G401.6 (cell line): ENCODE data around the gene NDST4.

Experiments used
- FAIRE-seq: peaks from 2 replicates; lab custom pipeline; 2012; peaks lifted over from hg19 to GRCh38; lab: Jason Lieb, UNC

Gene NDST4

GRCh38 chr4:114900934-114901333 is 212.5 kb downstream of the NDST4 start:
- no peak for FAIRE-seq

DNA sequence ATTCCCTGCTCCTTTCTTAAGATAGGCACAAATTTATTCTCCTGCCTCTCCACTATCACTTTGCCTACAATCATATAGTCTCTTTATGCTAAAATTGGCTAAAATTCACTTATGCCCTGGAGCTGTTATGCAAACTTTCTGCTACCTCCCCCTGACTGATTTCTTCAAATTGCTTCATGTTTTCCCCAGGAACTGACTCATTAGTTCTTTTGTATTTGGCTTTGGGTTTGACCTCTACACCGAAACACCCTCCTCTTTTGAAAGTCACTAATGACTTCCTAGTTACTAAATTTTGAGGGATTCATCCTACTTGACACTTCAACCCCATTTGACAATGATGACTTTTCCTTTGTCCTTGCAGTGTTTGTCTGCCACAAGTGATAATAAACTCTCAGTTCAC is 222.6 kb downstream of the NDST4 start:
- no peak for FAIRE-seq

DNA sequence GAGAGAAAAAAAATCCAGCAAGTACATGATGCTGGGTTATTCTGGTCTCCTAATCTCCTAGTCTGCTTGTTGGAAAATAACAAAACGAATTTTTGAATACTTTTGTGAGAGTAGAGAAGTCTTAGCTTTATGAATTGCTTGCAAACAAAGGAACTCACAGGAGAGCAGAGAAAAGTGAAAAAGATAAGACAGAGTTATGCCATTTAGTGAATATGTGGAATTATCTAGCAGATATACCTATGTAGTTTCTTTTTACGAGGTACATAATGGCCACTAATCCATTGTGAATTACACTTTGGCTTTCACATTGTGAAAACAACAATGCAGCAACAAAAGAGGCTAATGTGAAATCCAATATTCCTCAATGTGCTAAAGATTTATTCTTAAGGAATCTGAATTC is 226.7 kb downstream of the NDST4 start:
- FAIRE-seq, result no peak

DNA sequence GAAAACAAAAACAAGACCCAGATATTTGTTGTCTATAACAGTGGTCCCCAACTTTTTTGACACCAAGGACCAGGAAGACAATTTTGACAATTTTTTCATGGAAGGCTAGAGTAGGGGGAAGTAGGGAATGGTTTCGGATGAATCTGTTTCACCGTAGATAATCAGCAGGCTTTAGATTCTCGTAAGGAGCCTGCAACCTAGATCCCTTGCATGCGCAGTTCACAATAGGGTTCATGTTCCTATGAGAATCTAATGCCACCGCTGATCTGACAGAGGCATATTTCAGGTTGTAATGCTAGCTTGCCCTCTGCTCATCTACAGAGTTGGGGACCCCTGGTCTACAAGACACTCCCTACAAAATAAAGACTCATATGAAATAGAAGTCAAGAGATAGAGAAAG is 229.8 kb downstream of the NDST4 start:
- no peak for FAIRE-seq

- no peak for FAIRE-seq
Observed at GRCh38 chr4:114879916-114880669, 233.3 kb downstream of the NDST4 start.

GRCh38 chr4:114875630-114876029 is 237.8 kb downstream of the NDST4 start:
- no peak for FAIRE-seq

DNA sequence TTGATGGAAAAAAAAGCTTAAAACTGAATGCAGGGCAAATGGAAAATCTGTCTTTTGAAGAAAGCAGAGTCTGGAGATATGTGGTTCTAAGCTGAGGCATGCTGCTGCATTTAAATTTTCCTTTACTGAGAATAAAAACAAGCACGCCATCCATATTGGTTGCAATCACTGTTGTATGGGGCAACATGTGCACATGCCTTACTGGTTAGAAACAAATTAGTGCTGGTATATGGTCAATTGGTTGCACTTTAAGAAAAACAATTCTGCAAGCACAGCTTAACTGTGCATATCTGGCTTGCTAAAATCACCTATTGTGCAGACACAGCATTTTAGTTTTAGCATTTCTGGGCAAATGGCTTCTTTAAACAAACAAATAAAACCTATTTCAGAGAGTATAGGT is 239.1 kb downstream of the NDST4 start:
- no peak for FAIRE-seq

DNA sequence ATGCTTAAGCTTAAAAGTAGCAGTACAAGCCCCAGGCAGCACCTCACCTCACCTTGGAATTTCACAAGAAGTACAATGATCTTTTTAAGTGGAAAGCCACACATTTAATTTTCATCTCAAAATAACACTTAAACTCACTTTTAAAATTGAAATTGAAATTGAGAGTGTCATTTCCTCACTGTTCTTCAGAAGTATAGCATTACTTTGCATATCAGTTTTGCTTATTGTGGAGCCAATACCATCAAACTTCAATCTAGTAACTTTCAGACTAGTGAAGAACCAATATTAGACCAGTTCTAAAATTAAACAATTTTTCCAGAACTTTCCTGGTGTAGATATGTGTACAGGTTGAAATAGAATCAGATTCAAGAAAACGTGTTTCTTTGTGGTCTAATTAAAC is 242.4 kb downstream of the NDST4 start:
- no peak for FAIRE-seq

GRCh38 chr4:114866901-114867670 is 246.3 kb downstream of the NDST4 start:
- no peak for FAIRE-seq

- no peak for FAIRE-seq
Observed at GRCh38 chr4:114864060-114864459, 249.4 kb downstream of the NDST4 start.

DNA sequence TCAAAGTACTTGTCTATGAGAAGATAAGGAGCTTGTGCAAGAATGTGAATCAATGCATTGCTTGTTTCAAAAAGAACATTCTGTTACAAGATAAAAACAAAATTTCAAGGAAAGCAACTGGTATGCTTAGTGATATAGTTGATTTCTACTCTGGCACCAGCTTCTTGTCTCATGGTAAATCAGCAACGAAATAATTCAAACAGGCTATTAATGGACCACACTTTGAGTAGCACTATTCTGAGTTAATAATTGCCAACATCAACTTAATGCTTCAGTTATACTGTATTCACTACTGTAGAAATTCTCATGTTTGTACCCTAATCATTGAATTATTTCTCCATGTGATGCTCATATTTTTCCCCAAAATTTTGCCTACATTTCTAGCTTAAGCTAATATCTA is 252.6 kb downstream of the NDST4 start:
- FAIRE-seq, result no peak

DNA sequence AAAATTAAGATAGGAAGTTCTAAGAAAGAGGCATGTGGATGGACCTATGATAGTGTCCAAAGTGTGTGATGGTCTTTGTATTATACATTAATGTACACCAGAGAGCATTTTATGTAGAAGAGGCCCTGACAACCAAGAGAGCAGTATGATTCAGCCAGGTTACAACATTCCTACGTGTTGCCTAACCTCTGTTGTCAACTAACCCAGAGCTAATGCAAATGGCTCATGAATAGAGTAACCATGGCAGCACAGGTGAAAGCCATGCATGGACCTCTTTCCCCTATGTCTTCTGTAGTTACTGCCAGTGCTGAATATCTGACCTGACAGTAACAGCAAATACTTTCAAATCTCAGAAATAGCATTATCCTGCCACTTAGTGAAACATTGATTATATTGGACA is 255.6 kb downstream of the NDST4 start:
- no peak for FAIRE-seq

DNA sequence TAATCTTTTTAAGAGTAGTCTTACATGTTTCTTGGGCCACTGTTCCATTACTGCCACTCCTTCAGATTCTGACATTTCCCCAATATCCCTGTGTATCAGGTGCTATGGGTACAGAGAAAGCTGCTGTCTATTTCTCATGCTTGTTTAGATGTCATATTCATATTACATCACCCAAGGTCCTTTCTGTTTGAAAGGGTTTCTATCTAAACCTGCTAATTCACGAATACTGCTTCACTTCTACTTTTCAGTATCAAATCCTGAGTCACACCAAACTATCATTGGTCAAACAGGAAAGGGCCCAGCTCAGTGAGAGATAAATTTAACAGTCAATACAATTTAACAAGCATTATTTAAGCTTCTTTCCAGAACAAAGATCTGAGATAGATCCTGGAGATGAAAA is 273.4 kb downstream of the NDST4 start:
- FAIRE-seq, result no peak

- no peak for FAIRE-seq
Observed at GRCh38 chr4:114830628-114831027, 282.8 kb downstream of the NDST4 start.

GRCh38 chr4:114827651-114828050 is 285.8 kb downstream of the NDST4 start:
- FAIRE-seq, result no peak

GRCh38 chr4:114815760-114816159 is 297.7 kb downstream of the NDST4 start:
- FAIRE-seq, result no peak

GRCh38 chr4:114813961-114814360 is 299.5 kb downstream of the NDST4 start:
- FAIRE-seq, result no peak

DNA sequence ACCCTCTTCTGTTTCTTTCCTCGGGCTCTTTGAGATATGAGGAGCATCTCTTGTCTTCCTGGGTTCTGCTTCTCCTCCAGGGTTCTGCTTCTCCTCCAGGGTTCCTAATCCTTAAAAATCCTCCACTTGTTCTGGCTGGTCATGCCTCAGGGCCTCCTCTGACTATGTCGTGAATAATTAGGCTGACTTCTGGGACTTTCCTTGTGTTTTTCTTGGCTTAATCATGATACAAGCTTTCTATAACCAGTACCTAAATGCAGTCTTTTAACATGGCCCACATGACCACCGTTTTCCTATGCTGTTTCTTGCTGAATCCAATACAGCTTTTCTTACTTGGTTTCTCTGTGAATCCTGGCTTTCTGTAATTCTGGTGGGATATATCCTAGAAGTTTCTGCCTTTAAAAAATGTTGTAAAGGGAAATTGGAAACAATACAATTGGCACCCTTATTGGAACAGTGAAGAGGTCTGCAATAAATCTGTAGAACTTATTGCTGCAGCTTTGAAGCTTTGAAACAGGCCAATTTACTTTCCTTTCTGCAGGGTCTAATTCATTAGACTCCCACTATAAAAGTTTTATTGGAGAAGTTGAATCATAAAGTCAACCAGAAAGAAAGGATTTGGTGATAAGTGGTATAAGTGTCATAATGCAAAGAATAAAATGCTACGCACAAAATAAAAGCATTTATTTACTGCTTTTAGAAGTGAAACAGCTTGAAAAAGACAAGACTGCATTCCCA is 301.7 kb downstream of the NDST4 start:
- FAIRE-seq, result no peak

GRCh38 chr4:114807759-114808404 is 305.5 kb downstream of the NDST4 start:
- FAIRE-seq, result peak; percentile 17

DNA sequence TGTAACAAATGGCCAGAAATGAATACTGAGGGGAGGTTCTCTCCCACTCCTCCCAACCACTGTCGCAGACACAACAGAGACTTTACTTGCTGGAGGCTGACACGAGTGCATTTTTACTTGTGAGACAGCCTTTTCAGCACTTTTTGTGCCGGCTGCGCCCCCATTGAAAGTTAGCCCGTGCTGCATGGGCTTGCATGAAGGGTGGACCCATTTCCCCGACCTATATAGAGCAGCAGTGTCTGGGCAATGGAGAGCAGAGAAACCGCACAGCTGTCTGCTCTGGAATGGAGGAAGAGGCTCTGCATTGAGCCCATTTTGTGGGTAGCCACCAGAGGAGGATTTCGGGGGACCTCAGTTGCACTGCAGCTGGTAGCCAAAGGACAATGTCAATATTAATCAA is 306.1 kb downstream of the NDST4 start:
- no peak for FAIRE-seq

GRCh38 chr4:114791976-114792375 is 321.4 kb downstream of the NDST4 start:
- FAIRE-seq, result no peak

GRCh38 chr4:114785570-114785969 is 327.9 kb downstream of the NDST4 start:
- FAIRE-seq, result no peak

GRCh38 chr4:114783215-114783595 is 330.2 kb downstream of the NDST4 start:
- no peak for FAIRE-seq
